Activated T-cell treated with anti-CD3 and anti-CD28 coated beads, Interleukin-2, amount 50 U/mL, for 72 hours (primary cell): ENCODE measurements around the gene VPS9D1. TPM values are rescaled to one million over a fixed set of nuclear protein-coding genes. Genes with fewer than 3 reads are reported as not detected.

Source experiments
- total RNA-seq, 2 donors: library from RNA; stranded (reverse); gene quantifications; one replicate each; pipeline ENCODE4 v1.2.3, GENCODE V29; 2022

VPS9D1 gene
- total RNA-seq, 2 donors from 2014 or later = 4.7 to 6.5 TPM

Other genes with a start within 250 kb of the VPS9D1 start
- 100 to 1,000 TPM; 204 to 215 TPM for gene ANKRD11, start 230.3 kb downstream of the VPS9D1 start, total RNA-seq
- gene SPG7, start 212.5 kb downstream of the VPS9D1 start, total RNA-seq = 10 to 100 TPM; 67.4 to 82.1 TPM
- 1,000 to 10,000 TPM; 3,140 to 3,274 TPM for gene RPL13, start 160.2 kb downstream of the VPS9D1 start, total RNA-seq
- 10 to 100 TPM; 10.9 to 11.4 TPM for gene CPNE7, start 145.1 kb downstream of the VPS9D1 start, total RNA-seq
- not detected for gene DPEP1, start 107.3 kb downstream of the VPS9D1 start, total RNA-seq
- gene CHMP1A, start 63.2 kb downstream of the VPS9D1 start, total RNA-seq = 10 to 100 TPM; 65.0 to 68.1 TPM
- 10 to 100 TPM in 1 of 2 donors, 1 to 10 TPM in 1; 10.0 to 12.1 TPM for gene SPATA33, start 63.1 kb downstream of the VPS9D1 start, total RNA-seq
- 10 to 100 TPM; 66.6 to 83.2 TPM for gene CDK10, start 34.2 kb downstream of the VPS9D1 start, total RNA-seq
- gene SPATA2L, start 19.2 kb downstream of the VPS9D1 start, total RNA-seq = 1 to 10 TPM; 6.1 to 6.5 TPM
- 10 to 100 TPM; 27.1 to 31.1 TPM for gene ZNF276, start 639 bp upstream of the VPS9D1 start, total RNA-seq
- 100 to 1,000 TPM in 1 of 2 donors, 10 to 100 TPM in 1; 90.6 to 128 TPM for gene FANCA, start 95.7 kb upstream of the VPS9D1 start, total RNA-seq
- gene SPIRE2, start 107.6 kb upstream of the VPS9D1 start, total RNA-seq = under 1 TPM; 0.69 to 0.91 TPM
- 100 to 1,000 TPM; 167 to 195 TPM for gene TCF25, start 152.7 kb upstream of the VPS9D1 start, total RNA-seq
- gene MC1R, start 198.0 kb upstream of the VPS9D1 start, total RNA-seq = 10 to 100 TPM in 1 of 2 donors, 1 to 10 TPM in 1; 7.6 to 15.2 TPM
- 1 to 10 TPM; 1.3 to 2.7 TPM for gene TUBB3, start 202.4 kb upstream of the VPS9D1 start, total RNA-seq
- 10 to 100 TPM; 22.5 to 23.8 TPM for gene DEF8, start 227.9 kb upstream of the VPS9D1 start, total RNA-seq